Activated CD4-positive, alpha-beta T cell treated with anti-CD3 and anti-CD28 coated beads for 24 hours (primary cell): ENCODE data around the gene MBP.

Source experiments
- DNase-seq, 2 donors: peaks; one replicate each; pipeline ENCODE4 v3.0.0-alpha.2; 2020; ENCODE audit warnings: low read depth in 2 of 2

Gene MBP

DNA sequence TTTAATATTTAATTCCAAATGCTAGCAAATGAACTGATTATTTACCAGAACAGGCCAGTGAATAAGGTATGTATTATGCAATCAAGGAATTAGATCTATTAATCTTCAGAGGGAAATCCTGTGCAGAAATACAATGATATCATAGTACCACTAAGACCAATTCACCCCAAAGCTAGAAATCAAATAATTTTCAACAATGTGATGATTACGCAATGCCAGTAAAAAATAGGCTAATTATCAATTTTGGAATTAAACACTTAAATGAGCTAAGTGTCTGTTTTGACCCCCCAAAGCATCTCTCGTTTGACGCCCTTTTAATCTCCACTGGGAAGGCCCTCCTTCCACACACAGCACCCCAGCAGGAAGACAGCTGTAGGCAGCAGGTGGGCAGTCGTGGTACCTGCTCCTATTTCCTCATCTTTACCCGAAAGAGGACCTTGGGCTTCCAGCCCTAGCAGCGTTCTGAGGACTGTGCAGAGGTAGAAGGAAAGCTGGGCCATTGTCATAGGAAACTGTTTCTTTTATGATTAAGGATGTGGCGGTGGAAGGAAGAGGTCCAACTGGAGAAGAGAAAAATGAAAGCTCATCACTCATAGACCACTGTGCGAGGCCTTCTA, 84.7 kb downstream of the MBP start:
- DNase-seq, result no peak

DNA sequence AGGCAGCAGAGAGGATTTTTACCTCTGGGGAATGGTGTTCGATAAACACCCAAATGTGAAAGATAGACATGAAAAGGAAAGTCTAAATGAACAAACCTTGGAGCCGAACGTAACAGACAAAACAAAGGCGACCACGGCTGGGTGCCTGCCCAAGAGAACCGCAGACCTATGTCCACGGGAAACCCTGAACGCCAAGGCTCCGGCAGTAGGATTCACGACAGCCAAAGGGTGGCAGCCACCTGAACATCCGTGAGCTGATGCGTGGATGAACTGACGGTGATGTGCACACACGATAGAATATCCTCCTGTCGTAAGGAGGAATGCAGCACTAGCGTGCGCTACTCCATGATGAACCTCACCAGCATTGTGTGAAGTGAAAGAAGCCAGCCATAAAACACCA, 85.6 kb downstream of the MBP start:
- DNase-seq, result no peak

DNA sequence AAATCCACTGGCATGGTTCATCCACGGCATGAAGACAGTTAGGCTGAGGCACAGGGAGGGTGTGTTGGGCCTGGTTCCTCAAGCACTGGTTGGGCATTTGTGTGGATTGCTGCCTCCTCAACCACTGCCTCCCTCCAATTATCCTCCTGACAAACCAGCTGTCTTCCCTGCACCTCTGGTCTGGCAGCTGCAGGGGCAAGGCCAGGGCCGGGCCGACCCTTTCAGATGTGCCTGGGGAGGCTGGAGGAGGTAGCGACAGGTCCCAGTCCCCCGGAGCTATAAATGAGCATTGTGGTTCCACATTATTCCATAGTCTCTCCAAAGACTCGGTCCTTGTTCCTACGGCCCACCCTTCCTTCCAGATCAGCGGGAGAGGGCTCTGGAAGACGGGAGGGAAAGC, 86.2 kb downstream of the MBP start:
- no peak for DNase-seq

DNA sequence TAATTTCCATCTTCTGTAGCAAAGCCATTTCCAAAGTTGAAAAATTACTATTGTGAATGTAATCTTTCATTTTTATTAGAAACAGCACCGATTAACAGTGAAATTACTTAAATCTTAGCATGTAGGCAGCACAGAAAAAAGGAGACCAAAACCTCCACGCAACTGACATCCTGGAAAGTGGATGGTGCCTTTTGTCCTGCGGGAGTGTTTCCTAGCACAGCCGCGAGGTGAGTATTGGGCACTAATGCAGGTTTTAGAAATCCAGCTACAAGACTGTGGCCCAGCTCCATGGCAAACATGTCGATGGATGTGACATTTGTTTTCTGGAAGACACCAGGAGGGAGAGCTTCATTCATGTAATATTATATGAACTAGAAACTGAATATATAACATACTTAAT, 86.9 kb downstream of the MBP start:
- no peak for DNase-seq

DNA sequence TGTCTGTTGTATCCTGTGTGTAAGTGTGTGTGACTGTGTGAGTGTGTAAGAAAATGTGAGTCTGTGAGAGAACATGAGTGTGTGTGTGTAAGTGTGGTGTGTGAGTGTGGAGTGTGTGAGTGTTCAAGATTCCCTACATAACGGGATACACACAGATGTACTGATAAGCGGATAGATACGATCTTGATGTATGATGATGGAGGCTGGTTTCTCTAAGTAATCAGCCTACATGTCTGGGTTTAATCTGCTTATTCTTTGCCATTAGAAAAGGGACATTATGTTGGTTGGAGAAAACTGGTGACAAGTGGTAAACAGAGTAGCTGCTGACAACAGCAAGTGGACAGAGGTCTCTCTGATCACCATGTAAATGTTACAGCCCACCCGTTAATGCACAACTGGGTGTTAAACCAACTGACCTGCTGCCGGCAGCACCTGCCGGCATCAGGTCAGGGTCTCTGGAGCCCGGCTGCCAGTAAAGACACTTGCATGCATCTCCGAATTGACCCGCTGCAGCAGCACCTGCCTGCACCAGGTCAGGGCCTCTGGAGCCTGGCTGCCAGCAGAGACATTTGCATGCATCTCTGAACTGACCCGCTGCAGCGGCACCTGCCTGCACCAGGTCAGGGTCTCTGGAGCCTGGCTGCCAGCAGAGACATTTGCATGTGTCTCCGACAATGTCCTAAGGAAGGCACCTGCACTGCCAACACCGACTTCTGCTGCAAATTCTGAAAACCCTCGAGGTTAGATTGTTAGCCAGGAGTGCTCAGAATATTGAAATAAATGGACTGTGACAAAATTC, 87.5 kb downstream of the MBP start:
- DNase-seq, result no peak

DNA sequence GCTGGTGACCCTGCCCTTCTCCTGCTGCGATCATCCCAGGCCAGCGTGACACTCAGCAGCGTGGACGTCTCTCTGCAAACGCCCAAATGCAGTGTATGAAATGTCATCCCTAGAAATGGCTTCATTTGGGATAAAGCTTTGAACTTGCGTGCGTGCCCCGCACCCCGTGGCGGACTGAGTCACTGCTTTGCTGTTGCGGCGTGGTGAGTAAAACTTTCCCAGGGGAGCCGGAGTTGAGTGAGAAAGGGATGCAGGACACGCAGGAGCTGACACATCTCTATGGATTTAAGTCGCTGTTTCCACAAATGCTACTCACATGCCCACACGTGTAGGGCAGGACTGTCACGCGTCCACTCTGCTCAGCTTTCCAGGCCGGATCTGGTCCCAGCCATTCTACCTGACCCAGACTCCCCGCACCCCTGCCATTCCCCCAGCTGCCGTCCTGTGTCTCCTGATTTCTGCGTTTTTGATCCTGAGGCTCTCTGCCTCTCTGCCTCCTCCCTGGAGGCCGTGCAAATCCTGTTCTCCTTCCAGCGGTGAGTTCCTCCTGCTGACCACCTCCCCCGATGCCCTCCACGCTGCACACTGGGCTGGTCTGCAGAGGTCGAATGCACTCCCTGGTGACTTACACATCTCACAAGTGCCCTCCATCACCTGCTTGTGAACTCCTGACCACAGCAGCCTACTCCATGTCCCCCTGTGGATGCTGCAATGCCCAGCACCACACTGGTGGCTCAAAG, 88.9 kb downstream of the MBP start:
- no peak for DNase-seq

DNA sequence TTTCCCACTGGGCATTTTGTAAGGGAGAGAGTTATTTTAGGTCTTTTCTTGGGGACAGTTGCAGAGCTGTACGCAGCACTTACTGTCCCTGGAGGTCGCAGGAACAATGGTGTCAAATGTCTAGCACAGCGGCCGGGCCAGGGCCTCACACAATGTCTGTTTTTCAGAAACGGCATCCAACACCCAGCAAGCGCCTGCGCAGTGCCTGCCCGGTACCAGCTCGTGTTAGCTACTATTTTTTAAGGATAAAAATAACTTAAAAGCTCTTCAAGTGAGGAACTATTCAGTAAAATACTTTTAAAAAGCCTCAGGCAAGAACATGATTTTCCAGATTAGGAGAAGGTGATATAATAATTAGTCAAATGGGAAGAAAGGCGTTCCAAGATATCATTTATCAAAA, 90.0 kb downstream of the MBP start:
- DNase-seq, result no peak

DNA sequence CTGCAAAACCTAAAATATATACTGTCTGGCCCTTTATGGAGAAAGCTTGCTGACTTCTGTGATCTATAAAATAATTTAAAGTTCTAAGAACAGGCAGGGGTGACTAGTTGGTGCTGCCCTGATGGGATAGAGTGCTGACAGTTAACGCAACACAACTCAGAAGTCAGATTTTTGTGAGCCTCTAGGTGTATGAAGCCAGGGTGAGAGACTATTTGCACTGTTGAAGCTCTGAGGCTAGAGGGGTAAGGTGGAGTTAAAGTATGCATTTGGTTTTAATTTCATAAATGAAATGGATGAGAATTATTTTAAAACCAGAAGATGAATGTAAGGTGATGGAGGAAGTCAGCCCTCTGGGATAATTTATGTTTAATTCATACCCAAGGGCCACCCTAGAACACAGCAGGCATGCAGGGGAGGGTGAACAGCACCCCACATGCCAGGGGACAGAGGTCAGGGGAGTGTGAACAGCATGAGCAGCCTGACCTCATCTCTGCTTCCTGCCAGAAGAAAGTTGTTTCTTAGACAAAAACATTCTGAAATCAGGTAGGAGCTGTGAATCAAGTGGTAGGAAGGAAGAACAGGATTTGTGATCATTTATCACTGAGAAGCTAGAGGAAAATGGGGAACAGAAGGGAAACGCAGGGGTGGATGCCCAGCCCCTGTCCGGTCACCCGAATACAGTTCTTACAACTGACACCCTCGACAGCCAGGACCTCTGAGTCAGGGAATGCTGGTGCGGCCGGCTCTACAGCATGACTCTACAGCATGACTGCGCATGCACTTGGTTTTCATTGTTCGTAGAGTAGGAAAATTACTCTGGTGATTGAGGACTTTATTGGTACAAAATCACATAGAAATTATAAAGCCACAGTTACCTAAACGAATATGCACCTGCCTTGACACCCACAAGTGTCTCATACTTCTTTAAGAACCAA, 93.1 kb downstream of the MBP start:
- no peak for DNase-seq

DNA sequence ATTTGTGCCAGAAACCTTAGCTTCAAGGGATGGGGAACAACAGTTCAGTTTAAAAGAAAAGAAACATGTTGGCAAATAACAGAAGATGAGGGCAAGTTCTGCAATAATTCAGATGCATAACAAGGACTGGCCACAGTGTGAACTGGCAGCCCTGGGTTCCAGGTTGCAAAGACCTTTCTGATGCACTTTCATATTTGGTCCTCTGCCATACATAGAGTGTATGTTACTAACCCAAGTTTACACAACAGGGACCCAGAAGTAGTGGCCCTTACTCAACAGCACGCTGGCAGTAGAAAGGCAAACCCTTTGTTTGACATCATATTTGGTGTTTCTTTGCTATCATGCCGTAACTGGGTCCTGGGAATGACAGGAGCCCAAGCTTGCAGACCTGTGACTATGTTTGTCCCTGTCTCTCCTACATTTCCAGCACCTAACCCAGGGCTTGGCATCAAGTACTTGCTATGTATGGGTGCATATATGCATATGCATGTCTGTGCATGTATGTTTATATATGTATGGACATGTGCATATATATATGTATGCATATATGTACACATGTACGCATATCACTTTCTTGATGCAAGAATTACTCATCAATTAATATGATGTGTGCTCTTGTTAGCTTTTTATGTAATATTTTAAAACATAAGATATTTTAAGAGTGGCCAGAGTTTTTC, 94.3 kb downstream of the MBP start:
- no peak for DNase-seq

DNA sequence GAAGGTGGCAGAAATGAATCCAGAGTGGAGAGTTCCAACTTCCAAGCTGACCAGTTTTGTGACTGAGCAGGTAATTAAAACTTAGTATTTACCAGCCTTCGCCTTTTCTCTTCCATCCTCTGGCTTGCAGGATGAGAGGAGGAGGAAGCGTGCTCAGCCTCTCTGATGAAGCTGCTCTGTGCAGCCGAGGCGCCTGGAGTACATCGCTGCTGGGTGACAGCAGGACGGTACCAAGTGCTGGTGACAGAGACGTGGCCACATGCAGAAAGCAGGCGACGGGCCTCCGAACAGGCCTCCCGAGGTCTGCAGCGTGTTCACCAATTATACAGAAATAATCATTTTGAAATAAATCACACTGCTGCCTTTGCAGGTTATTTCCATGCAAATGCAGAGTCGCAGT, 95.0 kb downstream of the MBP start:
- no peak for DNase-seq

DNA sequence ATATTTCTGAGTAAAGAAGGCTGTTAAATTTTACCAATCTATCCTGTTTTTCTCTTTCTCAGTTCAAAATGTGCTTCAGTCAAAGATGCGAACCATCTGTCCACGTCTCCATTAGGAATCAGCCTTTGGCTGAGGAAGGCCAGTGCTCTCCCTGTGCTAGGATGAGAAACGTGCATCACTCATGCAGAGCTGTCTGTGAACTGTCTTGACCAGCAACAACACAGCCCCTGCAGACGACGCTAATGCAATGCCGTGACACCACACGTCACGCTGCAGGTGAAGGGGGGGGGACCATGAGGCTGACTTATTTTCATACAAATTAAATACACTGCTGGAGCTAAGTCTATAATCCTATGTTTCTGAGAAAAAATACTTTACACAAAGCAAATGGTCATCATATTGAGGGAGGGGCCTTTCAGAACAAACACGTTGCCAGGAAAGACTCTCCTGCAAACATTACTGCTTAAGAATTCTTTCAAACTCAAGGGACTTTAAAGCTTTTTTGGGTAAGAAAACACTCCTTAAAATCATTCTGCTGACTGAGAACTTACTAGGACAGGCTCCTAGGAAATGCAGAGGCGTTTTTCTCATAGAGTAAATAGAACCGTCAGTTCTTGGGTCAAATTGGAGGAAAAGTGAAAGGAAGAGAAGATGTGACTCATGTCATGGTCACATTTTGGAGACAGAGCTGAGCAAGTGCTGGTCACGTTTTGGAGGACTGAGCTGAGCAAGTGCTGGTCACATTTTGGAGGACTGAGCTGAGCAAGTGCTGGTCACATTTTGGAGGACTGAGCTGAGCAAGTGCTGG, 97.0 kb downstream of the MBP start:
- no peak for DNase-seq

DNA sequence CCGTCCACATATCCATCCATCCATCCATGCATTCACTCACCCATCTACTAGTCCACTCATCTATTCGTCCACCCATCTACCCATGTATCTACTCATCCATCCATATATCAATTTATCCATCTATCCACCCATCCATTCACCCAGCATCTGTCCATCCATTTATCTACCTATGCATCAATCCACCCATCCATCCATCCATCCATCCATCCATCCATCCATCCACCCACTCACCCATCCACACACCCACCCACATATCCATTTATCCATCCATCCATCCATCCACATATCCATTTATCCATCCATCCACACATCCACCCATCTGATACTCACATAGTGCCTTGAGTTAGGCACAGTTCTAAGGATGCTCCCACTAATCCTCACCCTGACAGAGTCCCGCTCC, 99.0 kb downstream of the MBP start:
- no peak for DNase-seq

DNA sequence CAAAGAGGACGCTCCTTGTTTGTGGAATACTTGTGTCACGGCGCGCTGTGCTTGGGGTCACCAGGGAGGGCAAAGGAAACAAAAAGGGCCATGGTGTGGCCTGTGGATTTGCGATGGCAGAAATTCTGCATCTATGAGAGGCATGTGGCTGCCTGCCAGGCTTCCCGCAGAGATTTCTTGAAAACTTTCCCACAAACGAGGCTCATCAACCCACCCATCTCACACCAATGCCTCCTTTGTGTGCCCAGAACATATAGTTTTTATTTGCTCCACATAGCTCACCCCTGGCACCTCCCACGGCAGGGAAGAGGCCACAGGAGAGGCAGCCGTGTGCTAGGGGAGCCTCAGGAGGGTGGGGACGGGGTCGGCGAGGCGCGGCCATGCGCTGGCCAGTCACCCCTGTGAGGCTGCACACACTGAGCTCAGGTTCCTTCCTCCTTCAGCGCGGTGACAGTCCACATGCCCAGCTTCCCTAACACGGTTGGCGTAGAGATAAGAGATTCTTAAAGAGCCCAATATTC, 100.3 kb downstream of the MBP start:
- DNase-seq, result no peak

DNA sequence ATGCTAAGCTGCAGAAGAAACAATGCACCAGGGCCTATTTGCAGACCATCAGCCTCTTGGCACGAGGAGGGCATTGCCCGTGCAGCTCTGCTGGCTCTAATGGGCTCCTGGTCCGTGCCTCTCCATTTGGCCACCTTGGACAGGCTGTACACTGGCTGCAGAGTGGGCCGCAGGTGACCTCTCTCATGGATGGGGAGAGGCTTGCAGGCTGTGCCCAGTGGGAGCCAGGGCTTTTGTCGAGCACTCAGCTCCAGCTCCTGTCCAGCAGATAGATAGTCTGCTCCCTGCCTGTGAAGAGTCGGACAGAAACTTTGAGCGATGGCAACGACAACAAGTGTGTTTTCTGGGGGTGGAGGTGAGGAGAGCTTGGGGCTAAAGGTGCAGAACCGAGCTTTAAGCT, 100.9 kb downstream of the MBP start:
- DNase-seq, result no peak

DNA sequence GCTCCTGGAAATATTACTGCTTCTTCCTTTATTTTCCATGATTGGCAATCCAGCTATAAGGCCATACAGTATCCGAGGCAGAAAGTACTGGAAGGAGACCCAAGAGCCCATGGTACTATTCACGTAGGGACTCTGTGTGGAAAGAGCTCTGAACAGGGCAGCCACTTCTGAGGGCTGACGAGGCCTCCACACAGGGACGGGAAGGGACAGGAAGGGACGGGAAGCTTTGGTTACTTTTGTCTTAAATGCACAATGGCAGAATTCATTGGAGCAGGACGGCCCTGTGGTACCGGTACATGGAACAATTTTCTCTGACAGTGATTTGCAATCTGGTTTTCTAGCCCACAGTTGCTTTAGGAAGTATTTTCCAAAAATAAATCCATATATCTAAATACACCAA, 102.4 kb downstream of the MBP start:
- DNase-seq, result no peak

DNA sequence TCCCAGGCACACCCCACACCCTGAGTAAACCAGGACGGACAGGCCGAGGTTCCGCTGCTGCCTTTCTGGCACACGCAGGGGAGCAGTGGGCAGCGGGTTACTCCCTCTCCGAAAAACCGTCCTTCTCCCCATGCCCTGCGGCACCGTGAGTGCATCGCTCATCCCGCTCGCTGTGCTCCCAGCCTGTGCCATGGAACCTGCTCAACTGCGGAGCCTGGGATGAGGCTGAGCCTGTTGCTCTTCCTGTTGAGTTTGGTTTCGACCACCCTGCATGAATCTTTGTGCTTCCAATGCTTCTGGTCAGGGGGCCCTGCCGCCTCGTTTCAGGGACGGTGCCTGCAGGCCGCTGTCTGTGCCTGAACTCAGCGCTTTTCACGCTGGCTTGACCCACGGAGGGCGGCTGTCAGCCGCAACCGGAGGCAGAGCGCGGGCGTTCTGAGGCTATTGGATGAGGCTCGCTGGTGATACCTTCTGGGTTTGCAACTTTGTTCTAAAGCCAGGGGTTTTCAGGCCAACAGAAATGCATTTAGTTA, 106.7 kb downstream of the MBP start:
- no peak for DNase-seq

DNA sequence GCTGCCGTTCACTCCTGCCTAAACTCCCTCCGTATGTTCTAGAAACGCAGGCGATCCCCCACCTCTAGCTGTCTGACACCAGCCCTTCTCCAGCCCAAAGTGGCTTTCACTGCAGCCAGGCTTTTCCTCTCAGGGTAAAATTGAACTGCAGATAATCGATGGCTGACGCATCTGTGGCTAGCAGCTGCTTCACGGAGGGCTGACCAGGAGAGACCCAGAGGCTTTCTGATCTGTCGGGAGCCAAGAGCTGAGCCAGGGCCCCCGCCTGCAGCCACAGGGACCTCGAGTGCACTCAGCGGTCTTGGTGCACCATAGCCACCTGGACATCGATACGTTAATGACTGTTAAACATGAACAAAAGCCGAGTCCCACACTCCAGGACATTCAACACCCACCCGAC, 107.5 kb downstream of the MBP start:
- no peak for DNase-seq

DNA sequence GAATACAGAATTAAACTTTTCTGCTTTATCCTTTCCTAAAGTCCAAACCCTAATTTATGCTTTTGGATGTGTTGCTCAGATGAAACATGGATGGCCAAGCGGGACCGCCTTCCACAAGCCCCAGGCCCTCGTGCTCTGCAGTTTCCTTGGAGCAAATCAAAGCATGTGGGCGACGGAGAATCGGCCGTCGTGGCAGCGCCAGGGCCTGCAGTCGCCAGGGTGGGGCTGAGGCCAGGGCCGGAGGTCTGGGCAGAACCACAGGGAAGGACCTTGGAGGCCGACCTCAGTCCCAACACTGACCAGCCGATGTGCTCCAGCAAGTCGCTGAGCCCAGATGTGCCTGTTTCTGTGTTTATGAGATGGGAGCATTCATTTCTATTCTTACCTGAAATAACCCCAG, 108.1 kb downstream of the MBP start:
- no peak for DNase-seq

DNA sequence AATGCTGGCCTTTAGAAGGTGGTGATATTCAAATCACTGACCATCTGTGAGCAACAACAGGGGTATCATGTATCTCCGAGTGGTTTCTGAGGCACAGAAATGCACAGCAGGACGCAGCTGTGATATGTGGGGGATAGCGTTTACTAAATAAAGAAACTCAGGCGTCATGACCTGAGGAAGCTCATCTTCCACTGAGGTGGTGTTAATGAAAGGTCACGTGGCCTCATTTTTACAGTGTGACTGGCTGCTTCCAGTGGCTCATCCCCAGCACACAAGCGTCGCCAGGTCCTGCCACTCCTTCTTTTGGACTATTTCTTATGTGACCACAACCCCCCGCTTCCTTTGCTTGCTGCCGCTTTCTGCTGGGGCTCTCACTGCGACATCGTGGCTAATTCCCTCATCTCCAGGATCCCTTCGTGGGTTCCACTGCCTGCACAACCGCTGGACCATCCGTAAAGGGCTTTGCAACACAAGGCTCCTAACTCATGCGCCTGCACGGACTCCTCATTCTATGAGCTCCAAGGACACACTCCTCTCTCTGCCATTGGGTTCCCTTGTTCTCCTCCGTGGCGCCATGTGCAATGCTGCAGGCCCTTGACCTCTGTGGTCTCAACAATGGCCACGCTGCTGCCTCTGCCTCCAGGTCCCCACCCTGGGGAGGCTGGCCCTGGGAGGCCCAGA, 109.3 kb downstream of the MBP start:
- no peak for DNase-seq
